Measurements from ENCODE around the gene CD300H.

DNA sequence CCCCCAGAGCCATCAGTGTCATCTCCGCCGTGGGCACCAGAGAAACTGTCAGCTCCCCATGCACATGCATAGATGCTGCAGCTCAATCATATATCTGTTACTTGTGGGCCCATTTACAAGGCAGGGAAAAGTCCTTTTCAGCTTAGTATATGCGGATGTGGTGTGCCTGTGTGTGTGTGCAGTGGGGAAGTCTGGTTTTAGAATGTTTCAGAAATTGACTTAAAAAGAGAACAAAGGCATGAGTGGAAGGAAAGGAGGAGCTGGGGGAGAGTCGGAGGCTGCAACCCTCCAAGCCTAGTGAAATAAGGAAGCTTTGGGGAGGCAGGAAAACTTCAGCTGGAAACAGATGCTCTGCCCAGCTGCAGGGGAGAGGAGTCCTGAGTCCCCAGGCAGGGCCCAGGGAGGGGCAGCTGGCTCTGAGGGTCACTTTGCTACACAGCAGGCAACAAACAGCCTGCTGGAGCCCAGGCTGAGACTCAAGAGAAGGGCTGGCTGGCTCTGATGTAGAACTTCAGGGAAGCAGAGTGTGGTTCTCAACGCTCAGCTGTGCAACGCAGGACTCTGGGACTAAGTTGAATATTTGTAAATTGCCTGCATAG is 35.8 kb upstream of the CD300H start:
- TF ChIP-seq CTCF (IDR thresholded peaks at IDR 0.05) (no peak), POLR2A (IDR thresholded peaks at IDR 0.05) (no peak), POLR2AphosphoS5 (IDR thresholded peaks at IDR 0.05) (no peak)

Measured in breast epithelium (tissue), 3 donors.